Neuronal stem cell (in vitro differentiated cells): ENCODE measurements around the gene LMO2.

Source experiments
- DNase-seq: peaks from one replicate; pipeline ENCODE4 v3.0.0-alpha.2; 2013; ENCODE audit warnings: low spot score
- H2AFZ ChIP-seq: one replicate; pipeline ENCODE4 v1.6.1; 2013; ENCODE audit warnings: mild to moderate bottlenecking, low read length, inconsistent platforms
- H2AK5ac ChIP-seq: 2 replicates; pipeline ENCODE4 v1.6.1; 2013; ENCODE audit warnings: low read depth, mild to moderate bottlenecking, inconsistent platforms, low read length, moderate library complexity, mixed read lengths
- H2BK120ac ChIP-seq: 2 replicates; pipeline ENCODE4 v1.6.1; 2013; ENCODE audit warnings: low read depth, mild to moderate bottlenecking, inconsistent platforms, low read length, moderate library complexity, mixed read lengths
- H2BK12ac ChIP-seq: one replicate; pipeline ENCODE4 v1.6.1; 2013; ENCODE audit warnings: low read length, inconsistent platforms
- H2BK15ac ChIP-seq: 2 replicates; pipeline ENCODE4 v1.6.1; 2013; ENCODE audit warnings: mild to moderate bottlenecking, low read length, inconsistent platforms, mixed read lengths
- H2BK5ac ChIP-seq: one replicate; pipeline ENCODE4 v1.6.1; 2013; ENCODE audit warnings: inconsistent platforms, mild to moderate bottlenecking, low read length, moderate library complexity
- H3K14ac ChIP-seq: one replicate; pipeline ENCODE4 v1.6.1; 2013; ENCODE audit warnings: low read length, inconsistent platforms
- H3K18ac ChIP-seq: 2 replicates; pipeline ENCODE4 v1.6.1; 2013; ENCODE audit warnings: low read length, inconsistent platforms
- H3K23ac ChIP-seq: 2 replicates; pipeline ENCODE4 v1.6.1; 2013; ENCODE audit warnings: low read depth, mild to moderate bottlenecking, mixed read lengths, low read length, inconsistent platforms; ENCODE audit not compliant: poor library complexity
- H3K27ac ChIP-seq: replicated peaks from 3 replicates; pipeline ENCODE4 v1.5.1; 2013; ENCODE audit warnings: low read length, inconsistent platforms
- H3K27me3 ChIP-seq, 3 experiments: 2 replicates each; pipeline ENCODE4 v1.6.1; 2013; ENCODE audit warnings: low read length in 3 of 3, mild to moderate bottlenecking in 2 of 3, inconsistent platforms in 1 of 3, low read depth in 1 of 3, mixed read lengths in 1 of 3, moderate library complexity in 1 of 3; ENCODE audit not compliant: control insufficient read depth in 3 of 3, insufficient read depth in 3 of 3
- H3K36me3 ChIP-seq, 2 donors: replicated peaks in 1 of 2; 2 replicates each; pipeline ENCODE4 v1.6.1; 2013; ENCODE audit warnings: low read length in 2 of 2; ENCODE audit not compliant: control insufficient read depth in 2 of 2, insufficient read depth in 2 of 2
- H3K4ac ChIP-seq: 2 replicates; pipeline ENCODE4 v1.6.1; 2013; ENCODE audit warnings: inconsistent platforms, mild to moderate bottlenecking, low read length, moderate library complexity
- H3K4me1 ChIP-seq, 2 donors: 1 replicate in 1 of 2; 2 replicates in 1 of 2; pipeline ENCODE4 v1.6.1; 2013; ENCODE audit warnings: low read length in 2 of 2, low read depth in 1 of 2; ENCODE audit not compliant: control insufficient read depth in 2 of 2, insufficient read depth in 1 of 2
- H3K4me2 ChIP-seq: one replicate; pipeline ENCODE4 v1.6.1; 2013; ENCODE audit warnings: mild to moderate bottlenecking, low read length, inconsistent platforms; ENCODE audit not compliant: insufficient read depth, poor library complexity, severe bottlenecking
- H3K4me3 ChIP-seq, 2 donors: 2 replicates each; pipeline ENCODE4 v1.5.1; 2013; ENCODE audit warnings: low read length in 2 of 2, mild to moderate bottlenecking in 2 of 2, inconsistent platforms in 1 of 2, moderate library complexity in 1 of 2
- H3K79me1 ChIP-seq: one replicate; pipeline ENCODE4 v1.6.1; 2013; ENCODE audit warnings: low read depth, mild to moderate bottlenecking, inconsistent platforms, low read length, moderate library complexity
- H3K9ac ChIP-seq: one replicate; pipeline ENCODE4 v1.6.1; 2013; ENCODE audit warnings: mild to moderate bottlenecking, low read depth, low read length, inconsistent platforms; ENCODE audit not compliant: poor library complexity
- H3K9me3 ChIP-seq, 2 donors: replicated peaks in 1 of 2; 2 replicates each; pipeline versions ENCODE3 to v1.6.1; 2013; ENCODE audit warnings: low read length in 2 of 2, mild to moderate bottlenecking in 2 of 2, inconsistent platforms in 1 of 2, low read depth in 1 of 2, mixed read lengths in 1 of 2, moderate library complexity in 1 of 2; ENCODE audit not compliant: control insufficient read depth in 2 of 2, insufficient read depth in 1 of 2
- H4K8ac ChIP-seq: one replicate; pipeline ENCODE4 v1.6.1; 2013; ENCODE audit warnings: low read depth, mild to moderate bottlenecking, inconsistent platforms, low read length, moderate library complexity
- H4K91ac ChIP-seq: one replicate; pipeline ENCODE4 v1.6.1; 2013; ENCODE audit warnings: low read length, low read depth, mild to moderate bottlenecking, inconsistent platforms; ENCODE audit not compliant: poor library complexity
- WGBS, 2 donors: extraction: QIAGEN DNeasy Blood & Tissue Kit; methylation state at CpG; one replicate each; pipeline ENCODE4 v1.1.7; 2013; ENCODE audit warnings: missing lambda C conversion rate in 2 of 2, mixed read lengths in 1 of 2; ENCODE audit not compliant: insufficient read length in 2 of 2, insufficient replicate concordance in 1 of 2; ENCODE audit errors: extremely low coverage in 2 of 2; 5-methylcytosine and 5-hydroxymethylcytosine counted together

The LMO2 gene

GRCh38 chr11:33884035-33884434 is 7.8 kb downstream of the LMO2 start:
- no peak overlapping the region for H3K4me2 ChIP-seq
- no peak overlapping the region for H4K8ac ChIP-seq
- no peak overlapping the region for H3K23ac ChIP-seq
- no peak overlapping the region for H2BK15ac ChIP-seq
- no peaks in the 10 kb centered on the region for H3K36me3 ChIP-seq
- WGBS, 2 donors: no CpG with 5 or more reads among the region's 5 CpGs
- no peak overlapping the region for H2BK5ac ChIP-seq
- H3K79me1 ChIP-seq: no peaks in the 10 kb centered on the region
- H3K4me1 ChIP-seq: no peaks in the 10 kb centered on the region
- no peak overlapping the region for H3K9ac ChIP-seq
- H3K27ac ChIP-seq: no peak overlapping the region
- H3K4ac ChIP-seq: no peak overlapping the region
- no peak for DNase-seq
- no peak overlapping the region for H2AFZ ChIP-seq
- no peaks in the 10 kb centered on the region for H3K9me3 ChIP-seq
- H2BK12ac ChIP-seq: no peak overlapping the region
- H3K4me3 ChIP-seq: no peak overlapping the region
- H3K14ac ChIP-seq: no peak overlapping the region
- peaks cover 0 to 21% (median 0%) of the 10 kb centered on the region in 3 experiments for H3K27me3 ChIP-seq
- H2BK120ac ChIP-seq: no peak overlapping the region
- no peak overlapping the region for H2AK5ac ChIP-seq
- no peak overlapping the region for H3K18ac ChIP-seq
- no peak overlapping the region for H4K91ac ChIP-seq

GRCh38 chr11:33881651-33882503 is 10.0 kb downstream of the LMO2 start:
- Histone ChIP-seq H3K27me3 (peaks cover 0 to 33% (median 0%) of the 10 kb centered on the region in 3 experiments), H4K91ac (no peak overlapping the region), H3K4me3 (no peak overlapping the region), H2BK120ac (no peak overlapping the region), H4K8ac (no peak overlapping the region), H2BK12ac (no peak overlapping the region), H3K36me3 (no peaks in the 10 kb centered on the region), H2AFZ (no peak overlapping the region), H2BK15ac (no peak overlapping the region), H3K4ac (no peak overlapping the region), H3K27ac (no peak overlapping the region), H3K9me3 (no peaks in the 10 kb centered on the region), H3K23ac (no peak overlapping the region), H3K14ac (no peak overlapping the region), H3K18ac (no peak overlapping the region), H3K4me1 (no peaks in the 10 kb centered on the region), H2BK5ac (no peak overlapping the region), H3K79me1 (no peaks in the 10 kb centered on the region), H3K9ac (no peak overlapping the region), H3K4me2 (no peak overlapping the region), H2AK5ac (no peak overlapping the region)
- WGBS, 2 donors: no CpG with 5 or more reads among the region's 11 CpGs
- no peak for DNase-seq

- H3K18ac ChIP-seq: no peak overlapping the region
- no peak overlapping the region for H3K23ac ChIP-seq
- no peak overlapping the region for H3K4me2 ChIP-seq
- no peak overlapping the region for H2BK120ac ChIP-seq
- H3K36me3 ChIP-seq: no peaks in the 10 kb centered on the region
- peaks cover 0 to 38% (median 0%) of the 10 kb centered on the region in 3 experiments for H3K27me3 ChIP-seq
- no peak for DNase-seq
- no peaks in the 10 kb centered on the region for H3K4me1 ChIP-seq
- H2AFZ ChIP-seq: no peak overlapping the region
- H4K91ac ChIP-seq: no peak overlapping the region
- no peaks in the 10 kb centered on the region for H3K9me3 ChIP-seq
- WGBS, 2 donors: no CpG with 5 or more reads among the region's 7 CpGs
- H2AK5ac ChIP-seq: no peak overlapping the region
- H2BK12ac ChIP-seq: no peak overlapping the region
- no peak overlapping the region for H4K8ac ChIP-seq
- no peak overlapping the region for H3K27ac ChIP-seq
- no peak overlapping the region for H3K4ac ChIP-seq
- H3K79me1 ChIP-seq: no peaks in the 10 kb centered on the region
- H3K14ac ChIP-seq: no peak overlapping the region
- no peak overlapping the region for H3K9ac ChIP-seq
- no peak overlapping the region for H3K4me3 ChIP-seq
- H2BK5ac ChIP-seq: no peak overlapping the region
- H2BK15ac ChIP-seq: no peak overlapping the region
Measured at GRCh38 chr11:33880979-33881378, 10.9 kb downstream of the LMO2 start.

GRCh38 chr11:33879375-33879774 is 12.5 kb downstream of the LMO2 start:
- peaks cover 0 to 48% (median 0%) of the 10 kb centered on the region in 3 experiments for H3K27me3 ChIP-seq
- no peak overlapping the region for H3K14ac ChIP-seq
- H3K4me2 ChIP-seq: no peak overlapping the region
- no peak overlapping the region for H3K27ac ChIP-seq
- no peak overlapping the region for H4K91ac ChIP-seq
- H4K8ac ChIP-seq: no peak overlapping the region
- no peak overlapping the region for H2BK120ac ChIP-seq
- no peak overlapping the region for H3K23ac ChIP-seq
- no CpG with 5 or more reads among the region's 9 CpGs for WGBS, 2 donors
- no peak overlapping the region for H2BK12ac ChIP-seq
- no peaks in the 10 kb centered on the region for H3K4me1 ChIP-seq
- no peak overlapping the region for H3K4ac ChIP-seq
- no peak for DNase-seq
- H2BK15ac ChIP-seq: no peak overlapping the region
- no peak overlapping the region for H2AFZ ChIP-seq
- H3K9me3 ChIP-seq: no peaks in the 10 kb centered on the region
- H3K79me1 ChIP-seq: no peaks in the 10 kb centered on the region
- no peak overlapping the region for H2AK5ac ChIP-seq
- no peaks in the 10 kb centered on the region for H3K36me3 ChIP-seq
- no peak overlapping the region for H3K18ac ChIP-seq
- no peak overlapping the region for H3K4me3 ChIP-seq
- H3K9ac ChIP-seq: no peak overlapping the region
- H2BK5ac ChIP-seq: no peak overlapping the region
